ENCODE data around the gene PTPN4. TPM values are rescaled to one million over a fixed set of nuclear protein-coding genes. Genes with fewer than 3 reads are reported as not detected.

The PTPN4 gene
- total and polyA plus RNA-seq, 4 donors, result 4.2 to 70.7 (median 27.0) TPM

- no peak overlapping the region for H3K4me3 ChIP-seq
- no peak overlapping the region for H3K9ac ChIP-seq (ENCODE audit: insufficient read depth in 1 of 2, low read length in 2 of 2)
- WGBS, 2 donors, result 86 to 99% methylated on average over 3 of the region's 3 CpGs
- H3K27me3 ChIP-seq (ENCODE audit: control insufficient read depth in 3 of 3, insufficient read depth in 3 of 3, low read length in 2 of 3), result no peaks in the 10 kb centered on the region
- H3K27ac ChIP-seq (ENCODE audit: low read depth in 1 of 2, low read length in 1 of 2), result no peak overlapping the region
- no peak for DNase-seq
- H3K9me3 ChIP-seq (ENCODE audit: control insufficient read depth in 4 of 4, insufficient read depth in 3 of 4, low read length in 3 of 4), result no peaks in the 10 kb centered on the region
- H3K4me1 ChIP-seq (ENCODE audit: control insufficient read depth in 5 of 5, insufficient read depth in 5 of 5, low read length in 5 of 5), result peaks cover 0 to 10% (median 0%) of the 10 kb centered on the region in 5 donors
- no peak for ATAC-seq (ENCODE audit: insufficient read depth, low FRiP score)
- H3K36me3 ChIP-seq (ENCODE audit: control insufficient read depth in 4 of 4, insufficient read depth in 4 of 4, low read length in 4 of 4), result peaks cover 0 to 14% (median 0%) of the 10 kb centered on the region in 4 donors
- no peak for TF ChIP-seq CTCF (IDR thresholded peaks at IDR 0.05; ENCODE audit: control extremely low read depth, extremely low read depth)
Observed at GRCh38 chr2:119941981-119942513, 182.3 kb downstream of the PTPN4 start.

- no peak for TF ChIP-seq CTCF (IDR thresholded peaks at IDR 0.05; ENCODE audit: control extremely low read depth, extremely low read depth)
- Histone ChIP-seq H3K27ac (ENCODE audit: low read depth in 1 of 2, low read length in 1 of 2) (no peak overlapping the region), H3K36me3 (ENCODE audit: control insufficient read depth in 4 of 4, insufficient read depth in 4 of 4, low read length in 4 of 4) (peaks cover 0 to 10% (median 2%) of the 10 kb centered on the region in 4 donors), H3K4me3 (no peak overlapping the region), H3K9me3 (ENCODE audit: control insufficient read depth in 4 of 4, insufficient read depth in 3 of 4, low read length in 3 of 4) (no peaks in the 10 kb centered on the region), H3K27me3 (ENCODE audit: control insufficient read depth in 3 of 3, insufficient read depth in 3 of 3, low read length in 2 of 3) (no peaks in the 10 kb centered on the region), H3K4me1 (ENCODE audit: control insufficient read depth in 5 of 5, insufficient read depth in 5 of 5, low read length in 5 of 5) (peaks cover 0 to 10% (median 0%) of the 10 kb centered on the region in 5 donors), H3K9ac (ENCODE audit: insufficient read depth in 1 of 2, low read length in 2 of 2) (no peak overlapping the region)
- ATAC-seq (ENCODE audit: insufficient read depth, low FRiP score) (no peak), DNase-seq (no peak)
Observed at GRCh38 chr2:119943058-119943457, 183.3 kb downstream of the PTPN4 start.

- TF ChIP-seq CTCF (IDR thresholded peaks at IDR 0.05; ENCODE audit: control extremely low read depth, extremely low read depth), result no peak
- no peak for ATAC-seq (ENCODE audit: insufficient read depth, low FRiP score)
- Histone ChIP-seq H3K4me1 (ENCODE audit: control insufficient read depth in 5 of 5, insufficient read depth in 5 of 5, low read length in 5 of 5) (peaks cover 0 to 7% (median 0%) of the 10 kb centered on the region in 5 donors), H3K27ac (ENCODE audit: low read depth in 1 of 2, low read length in 1 of 2) (no peak overlapping the region), H3K9ac (ENCODE audit: insufficient read depth in 1 of 2, low read length in 2 of 2) (no peak overlapping the region), H3K9me3 (ENCODE audit: control insufficient read depth in 4 of 4, insufficient read depth in 3 of 4, low read length in 3 of 4) (no peaks in the 10 kb centered on the region), H3K36me3 (ENCODE audit: control insufficient read depth in 4 of 4, insufficient read depth in 4 of 4, low read length in 4 of 4) (peaks cover 0 to 12% (median 8%) of the 10 kb centered on the region in 4 donors), H3K4me3 (no peak overlapping the region), H3K27me3 (ENCODE audit: control insufficient read depth in 3 of 3, insufficient read depth in 3 of 3, low read length in 2 of 3) (no peaks in the 10 kb centered on the region)
- DNase-seq, result peak in 1 of 3 donors; percentile 34
- WGBS, 2 donors, result 62 to 94% methylated on average over 1 of the region's 1 CpG
Observed at GRCh38 chr2:119947535-119947934, 187.8 kb downstream of the PTPN4 start.

DNA sequence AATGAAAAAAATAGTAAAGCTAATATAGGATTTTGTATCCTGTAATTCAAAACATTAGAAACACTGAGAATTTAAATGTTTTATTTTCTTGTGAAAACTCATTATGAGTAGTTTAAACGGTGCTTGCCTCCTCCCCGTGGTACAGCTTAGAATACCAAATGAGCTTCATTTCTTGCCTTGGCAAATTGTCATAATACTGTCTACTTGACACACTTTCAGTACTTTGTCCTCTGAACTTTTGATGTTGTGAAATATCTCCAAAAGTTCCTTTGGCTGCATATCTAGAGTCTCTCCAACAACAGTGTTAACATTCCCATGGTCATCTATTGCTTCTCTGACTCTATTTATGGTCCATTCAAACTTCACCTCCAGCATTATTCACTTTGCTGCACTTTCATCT, 191.2 kb downstream of the PTPN4 start:
- 55 to 70% methylated on average over 2 of the region's 2 CpGs for WGBS, 2 donors
- H3K4me1 ChIP-seq (ENCODE audit: control insufficient read depth in 5 of 5, insufficient read depth in 5 of 5, low read length in 5 of 5), result peaks cover 0 to 7% (median 0%) of the 10 kb centered on the region in 5 donors
- H3K9me3 ChIP-seq (ENCODE audit: control insufficient read depth in 4 of 4, insufficient read depth in 3 of 4, low read length in 3 of 4), result no peaks in the 10 kb centered on the region
- DNase-seq, result peak in 2 of 3 donors; percentile 61 to 74
- no peak for TF ChIP-seq CTCF (IDR thresholded peaks at IDR 0.05; ENCODE audit: control extremely low read depth, extremely low read depth)
- peaks cover 3 to 15% (median 14%) of the 10 kb centered on the region in 4 donors for H3K36me3 ChIP-seq (ENCODE audit: control insufficient read depth in 4 of 4, insufficient read depth in 4 of 4, low read length in 4 of 4)
- no peak overlapping the region for H3K4me3 ChIP-seq
- H3K27ac ChIP-seq (ENCODE audit: low read depth in 1 of 2, low read length in 1 of 2), result no peak overlapping the region
- H3K9ac ChIP-seq (ENCODE audit: insufficient read depth in 1 of 2, low read length in 2 of 2), result no peak overlapping the region
- peak; percentile 19 for ATAC-seq (ENCODE audit: insufficient read depth, low FRiP score)
- no peaks in the 10 kb centered on the region for H3K27me3 ChIP-seq (ENCODE audit: control insufficient read depth in 3 of 3, insufficient read depth in 3 of 3, low read length in 2 of 3)
